ENCODE data around the gene LRRIQ4.
A peak's percentile ranks its signal among the peaks of the same experiment; 100 is the strongest.

Gene LRRIQ4

GRCh38 chr3:169804681-169805080 lies 8.0 kb upstream of the LRRIQ4 start:
- H3K27ac ChIP-seq, result no peak overlapping the region
- DNase-seq (ENCODE audit: low read depth, low spot score), result no peak

GRCh38 chr3:169809230-169809795 lies 3.4 kb upstream of the LRRIQ4 start:
- DNase-seq (ENCODE audit: low read depth, low spot score), result no peak
- H3K27ac ChIP-seq, result no peak overlapping the region

GRCh38 chr3:169811631-169812331 lies 889 bp upstream of the LRRIQ4 start:
- no peak for DNase-seq (ENCODE audit: low read depth, low spot score)
- no peak overlapping the region for H3K27ac ChIP-seq

- H3K27ac ChIP-seq, result no peak overlapping the region
- no peak for DNase-seq (ENCODE audit: low read depth, low spot score)
Measured at GRCh38 chr3:169813278-169813677, 608 bp downstream of the LRRIQ4 start.

- no peak overlapping the region for H3K27ac ChIP-seq
- no peak for DNase-seq (ENCODE audit: low read depth, low spot score)
Measured at GRCh38 chr3:169813757-169814517, 1.3 kb downstream of the LRRIQ4 start.

- H3K27ac ChIP-seq, result no peak overlapping the region
- DNase-seq (ENCODE audit: low read depth, low spot score), result no peak
Measured at GRCh38 chr3:169815590-169816150, 3.0 kb downstream of the LRRIQ4 start.

GRCh38 chr3:169818316-169818715 lies 5.6 kb downstream of the LRRIQ4 start:
- no peak for DNase-seq (ENCODE audit: low read depth, low spot score)
- H3K27ac ChIP-seq, result no peak overlapping the region

GRCh38 chr3:169822091-169822490 lies 9.4 kb downstream of the LRRIQ4 start:
- no peak overlapping the region for H3K27ac ChIP-seq
- DNase-seq (ENCODE audit: low read depth, low spot score), result no peak

- DNase-seq (ENCODE audit: low read depth, low spot score), result no peak
- H3K27ac ChIP-seq, result no peak overlapping the region
Measured at GRCh38 chr3:169822540-169822939, 9.9 kb downstream of the LRRIQ4 start.

- H3K27ac ChIP-seq, result no peak overlapping the region
- no peak for DNase-seq (ENCODE audit: low read depth, low spot score)
Measured at GRCh38 chr3:169822983-169823382, 10.3 kb downstream of the LRRIQ4 start.

GRCh38 chr3:169825316-169825715 lies 12.6 kb downstream of the LRRIQ4 start:
- no peak overlapping the region for H3K27ac ChIP-seq
- no peak for DNase-seq (ENCODE audit: low read depth, low spot score)

GRCh38 chr3:169827712-169828111 lies 15.0 kb downstream of the LRRIQ4 start:
- H3K27ac ChIP-seq, result no peak overlapping the region
- no peak for DNase-seq (ENCODE audit: low read depth, low spot score)

GRCh38 chr3:169835533-169835932 lies 22.9 kb downstream of the LRRIQ4 start:
- no peak for DNase-seq (ENCODE audit: low read depth, low spot score)
- no peak overlapping the region for H3K27ac ChIP-seq

GRCh38 chr3:169836078-169836941 lies 23.6 kb downstream of the LRRIQ4 start:
- no peak overlapping the region for H3K27ac ChIP-seq
- DNase-seq (ENCODE audit: low read depth, low spot score), result no peak

GRCh38 chr3:169836942-169837275 lies 24.2 kb downstream of the LRRIQ4 start:
- no peak for DNase-seq (ENCODE audit: low read depth, low spot score)

GRCh38 chr3:169838511-169839030 lies 25.9 kb downstream of the LRRIQ4 start:
- H3K27ac ChIP-seq, result no peak overlapping the region
- no peak for DNase-seq (ENCODE audit: low read depth, low spot score)

More at GRCh38 chr3:169836942-169837275, 24.2 kb downstream of the LRRIQ4 start:
- H3K27ac ChIP-seq, result no peak overlapping the region

GRCh38 chr3:169841171-169841570 lies 28.5 kb downstream of the LRRIQ4 start:
- no peak for DNase-seq (ENCODE audit: low read depth, low spot score)
- H3K27ac ChIP-seq, result no peak overlapping the region

- H3K27ac ChIP-seq, result no peak overlapping the region
- DNase-seq (ENCODE audit: low read depth, low spot score), result no peak
Measured at GRCh38 chr3:169842960-169843359, 30.3 kb downstream of the LRRIQ4 start.

- DNase-seq (ENCODE audit: low read depth, low spot score), result peak; percentile 82
Measured at GRCh38 chr3:169846458-169847193, 34.0 kb downstream of the LRRIQ4 start.

More at GRCh38 chr3:169846458-169847193, 34.0 kb downstream of the LRRIQ4 start:
- peak overlapping the region; percentile 55 for H3K27ac ChIP-seq

All from epithelial cell of prostate (primary cell).